ENCODE measurements around the gene UBQLN2. TPM values are rescaled to one million over a fixed set of nuclear protein-coding genes. Genes with fewer than 3 reads are reported as not detected.
"Not testable (repeated sequence)": the region's sequence is repeated elsewhere in the genome, so short reads cannot be mapped to it uniquely, and the experiment has no call there.

UBQLN2 gene
- 10 to 100 TPM; 26.9 to 41.8 (median 34.4) TPM for total RNA-seq
- polyA plus RNA-seq, result 10 to 100 TPM; 11.4 to 17.9 TPM
- long read RNA-seq, donor 1, full-length matches to known transcripts, result 47 of 47 reads
- long read RNA-seq, donor 1, partial matches to known transcripts, result 0 of 47 reads
- long read RNA-seq, donor 1, other reads (novel, unspliced or antisense), result 0 of 47 reads
- long read RNA-seq, donor 2, full-length matches to known transcripts, result 59 of 59 reads
- long read RNA-seq, donor 2, partial matches to known transcripts, result 0 of 59 reads
- long read RNA-seq, donor 2, other reads (novel, unspliced or antisense), result 0 of 59 reads
- long read RNA-seq, donor 3, full-length matches to known transcripts, result 43 of 43 reads
- long read RNA-seq, donor 3, partial matches to known transcripts, result 0 of 43 reads
- long read RNA-seq, donor 3, other reads (novel, unspliced or antisense), result 0 of 43 reads

DNA sequence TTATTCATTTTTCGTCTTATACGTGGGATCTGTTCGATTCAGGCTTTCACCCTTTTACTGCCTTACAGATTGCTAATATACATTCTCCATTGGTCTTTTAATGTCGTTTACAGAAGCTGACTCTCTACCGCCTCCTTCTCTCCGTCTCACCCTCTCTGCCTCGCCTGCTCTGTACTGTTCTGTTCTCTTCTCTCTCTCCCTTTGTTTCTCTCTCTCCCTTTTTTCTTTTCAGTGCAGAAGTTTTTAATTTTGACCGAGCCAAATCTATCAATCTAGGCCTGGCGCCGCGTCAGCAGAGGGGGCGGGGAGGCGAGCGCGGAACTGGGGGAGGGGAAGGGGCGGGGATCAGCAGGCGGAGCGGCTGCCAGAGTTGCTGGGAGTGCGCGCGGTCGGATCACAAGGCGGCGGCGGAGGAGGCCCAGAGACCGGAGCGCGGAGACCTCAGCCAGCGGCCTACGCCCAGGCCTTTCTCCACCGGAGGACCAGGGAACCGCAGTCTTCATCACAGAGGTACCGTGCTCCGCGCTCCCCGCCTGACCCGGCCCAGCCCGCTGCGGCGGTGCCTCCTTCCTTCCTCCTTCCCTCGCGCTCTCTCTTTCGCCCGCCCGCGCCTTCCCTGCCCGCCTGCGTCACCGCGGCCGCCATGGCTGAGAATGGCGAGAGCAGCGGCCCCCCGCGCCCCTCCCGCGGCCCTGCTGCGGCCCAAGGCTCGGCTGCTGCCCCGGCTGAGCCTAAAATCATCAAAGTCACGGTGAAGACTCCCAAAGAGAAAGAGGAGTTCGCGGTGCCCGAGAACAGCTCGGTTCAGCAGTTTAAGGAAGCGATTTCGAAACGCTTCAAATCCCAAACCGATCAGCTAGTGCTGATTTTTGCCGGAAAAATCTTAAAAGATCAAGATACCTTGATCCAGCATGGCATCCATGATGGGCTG is at the start of gene UBQLN2:
TSS of gene UBQLN2 (plus strand) at position 397 of the 931 bp plus-strand sequence. CDS start at position 644, 247 bp downstream.
- TF ChIP-seq POLR2A (IDR thresholded peaks at IDR 0.05), result peak in 1 of 2 donors; percentile 60
- TF ChIP-seq, protein P1, sequence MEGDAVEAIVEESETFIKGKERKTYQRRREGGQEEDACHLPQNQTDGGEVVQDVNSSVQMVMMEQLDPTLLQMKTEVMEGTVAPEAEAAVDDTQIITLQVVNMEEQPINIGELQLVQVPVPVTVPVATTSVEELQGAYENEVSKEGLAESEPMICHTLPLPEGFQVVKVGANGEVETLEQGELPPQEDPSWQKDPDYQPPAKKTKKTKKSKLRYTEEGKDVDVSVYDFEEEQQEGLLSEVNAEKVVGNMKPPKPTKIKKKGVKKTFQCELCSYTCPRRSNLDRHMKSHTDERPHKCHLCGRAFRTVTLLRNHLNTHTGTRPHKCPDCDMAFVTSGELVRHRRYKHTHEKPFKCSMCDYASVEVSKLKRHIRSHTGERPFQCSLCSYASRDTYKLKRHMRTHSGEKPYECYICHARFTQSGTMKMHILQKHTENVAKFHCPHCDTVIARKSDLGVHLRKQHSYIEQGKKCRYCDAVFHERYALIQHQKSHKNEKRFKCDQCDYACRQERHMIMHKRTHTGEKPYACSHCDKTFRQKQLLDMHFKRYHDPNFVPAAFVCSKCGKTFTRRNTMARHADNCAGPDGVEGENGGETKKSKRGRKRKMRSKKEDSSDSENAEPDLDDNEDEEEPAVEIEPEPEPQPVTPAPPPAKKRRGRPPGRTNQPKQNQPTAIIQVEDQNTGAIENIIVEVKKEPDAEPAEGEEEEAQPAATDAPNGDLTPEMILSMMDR (IDR thresholded peaks at IDR 0.05), result peak in 5 of 12 donors; percentile 12 to 34 (median 28)
- Histone ChIP-seq H3K4me1 (peaks cover 0 to 35% (median 14%) of the 10 kb centered on the region in 12 donors), H3K4me3 (peak within 1 kb of the TSS; percentile 28 to 88 (median 72)), H3K27me3 (peaks cover 0 to 3% (median 0%) of the 10 kb centered on the region in 9 donors), H3K9me3 (no peaks in the 10 kb centered on the region), H3K36me3 (no peaks in the 10 kb centered on the region), H3K27ac (peak within 1 kb of the TSS; percentile 90 to 99 (median 94))
- intact Hi-C loops (cut with DNase I), result loop anchor here in 2 of 10 donors (5.0 to 10.0 kb wide), 2 partner anchors 169 to 1409 kb away; no protein-coding TSS in a partner anchor
- DNase-seq (peak; percentile 85 to 90 (median 86)), ATAC-seq (peak; percentile 94 to 98 (median 98))
- WGBS, 4 donors, result 0 to 30% (median 14%) methylated on average over 68 to 70 of the region's 70 CpGs

DNA sequence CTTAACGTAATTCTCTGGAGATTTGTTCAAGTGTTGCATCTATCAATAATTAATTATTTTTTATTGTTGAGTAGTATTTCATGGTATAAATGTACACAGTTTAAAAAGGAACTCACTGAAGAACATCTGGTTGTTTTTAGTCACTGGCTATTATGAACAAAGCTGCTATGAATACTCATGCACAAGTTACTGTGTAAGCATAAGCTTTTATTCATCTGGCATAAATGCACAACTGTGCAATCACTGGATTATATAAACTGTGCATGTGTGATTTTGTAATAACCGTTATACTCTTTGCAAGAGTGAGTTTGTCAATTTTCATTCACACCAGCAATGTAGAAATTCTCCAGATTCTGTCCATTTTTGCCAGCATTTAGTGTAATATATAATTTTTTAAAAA is 43.8 kb upstream of the UBQLN2 start:
- WGBS, 4 donors, result 57 to 78% (median 66%) methylated on average over 2 of the region's 2 CpGs
- Histone ChIP-seq H3K4me3 (no peak overlapping the region), H3K9me3 (peaks cover 0 to 4% (median 0%) of the 10 kb centered on the region in 12 donors), H3K36me3 (no peaks in the 10 kb centered on the region), H3K4me1 (no peaks in the 10 kb centered on the region), H3K27ac (no peak overlapping the region), H3K27me3 (no peaks in the 10 kb centered on the region)
- DNase-seq, result no peak
- TF ChIP-seq, protein P1 (IDR thresholded peaks at IDR 0.05), result no peak
- no peak for TF ChIP-seq POLR2A (IDR thresholded peaks at IDR 0.05)
- ATAC-seq, result no peak
- intact Hi-C loops (cut with DNase I), result no loop called here

DNA sequence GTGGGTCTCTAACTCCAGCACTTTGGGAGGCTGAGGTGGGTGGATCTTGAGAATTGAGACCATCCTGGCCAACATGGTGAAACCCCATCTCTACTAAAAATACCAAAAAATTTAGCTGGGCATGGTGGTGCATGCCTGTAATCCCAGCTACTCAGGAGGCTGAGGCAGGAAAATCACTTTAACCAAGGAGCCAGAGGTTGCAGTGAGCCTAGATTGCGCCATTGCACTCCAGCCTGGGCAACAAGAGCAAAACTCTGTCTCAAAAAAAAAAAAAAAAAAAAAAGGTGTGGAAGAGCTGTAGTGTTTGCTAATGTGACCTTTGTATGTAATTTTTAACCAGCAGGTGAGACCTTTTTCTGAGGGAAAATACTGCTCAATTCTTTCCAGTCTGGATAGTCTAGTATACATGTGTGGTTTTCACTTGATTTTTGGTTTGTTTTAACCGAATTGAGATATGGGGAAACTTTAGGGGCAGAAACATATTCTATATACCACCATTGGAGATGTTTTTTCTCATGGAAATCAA is 33.9 kb upstream of the UBQLN2 start:
- 37 to 73% (median 54%) methylated on average over 2 of the region's 2 CpGs for WGBS, 4 donors
- not testable (repeated sequence) for ATAC-seq

DNA sequence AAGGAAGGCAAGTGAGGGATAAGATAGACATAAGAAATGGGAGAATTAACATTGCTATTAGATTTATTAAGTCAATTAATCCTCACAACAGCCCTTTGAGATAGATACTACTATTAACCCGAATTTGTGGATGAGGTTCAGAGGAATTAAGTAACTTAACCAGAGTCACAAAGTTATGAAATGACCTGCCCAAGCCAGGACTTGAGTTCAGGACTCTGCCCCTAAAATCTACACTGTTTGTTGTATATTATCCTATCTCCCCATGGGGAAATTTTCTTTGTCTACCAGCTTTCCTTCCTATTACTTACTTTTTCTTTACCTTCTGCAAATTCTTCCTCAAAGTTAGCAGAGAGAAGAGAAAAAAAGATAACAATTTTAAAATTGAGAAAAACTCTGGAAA is 33.4 kb upstream of the UBQLN2 start:
- Histone ChIP-seq H3K4me3 (no peak overlapping the region), H3K4me1 (no peaks in the 10 kb centered on the region), H3K36me3 (no peaks in the 10 kb centered on the region), H3K27ac (no peak overlapping the region), H3K9me3 (peaks cover 0 to 7% (median 0%) of the 10 kb centered on the region in 12 donors), H3K27me3 (peaks cover 0 to 23% (median 0%) of the 10 kb centered on the region in 9 donors)
- no peak for ATAC-seq
- WGBS, 4 donors, result 26 to 65% (median 42%) methylated on average over 1 of the region's 1 CpG
- no peak for TF ChIP-seq POLR2A (IDR thresholded peaks at IDR 0.05)
- TF ChIP-seq, protein P1 (IDR thresholded peaks at IDR 0.05), result no peak
- DNase-seq, result no peak
- intact Hi-C loops (cut with DNase I), result no loop called here

More for the DNA sequence above, 33.9 kb upstream of the UBQLN2 start:
- H3K9me3 ChIP-seq; H3K36me3 ChIP-seq; H3K4me1 ChIP-seq; H3K4me3 ChIP-seq; H3K27ac ChIP-seq; DNase-seq; intact Hi-C loops (cut with DNase I): not testable (repeated sequence)
- H3K27me3 ChIP-seq, result peaks cover 0 to 23% (median 0%) of the 10 kb centered on the region in 9 donors
